HCT116 (cell line): ENCODE data around the gene TMEM174. TPM values are rescaled to one million over a fixed set of nuclear protein-coding genes. Genes with fewer than 3 reads are reported as not detected.

Source experiments
- ATAC-seq: fragments of 200-7000 bp; cut with Tn5 transposase; 2 replicates; pipeline ENCODE4 v1.9.1; 2020; ENCODE audit warnings: mild to moderate bottlenecking, moderate library complexity
- BruUV-seq: library from RNA; stranded (reverse); fragments of 400-500 nt; replicated peaks from 2 replicates; lab custom pipeline; 2021; lab: Mats Ljungman, UMichigan
- CTCF ChIA-PET: fragments of 300-600 bp; sonication (Branson Sonifier 250); formaldehyde crosslinking; loops from one replicate; lab custom pipeline; 2021; ENCODE audit warnings: antibody characterized with exemption; lab: Charles Lee
- POLR2A ChIA-PET: fragments of 300-600, 350-600 bp; sonication (Branson Sonifier 250); formaldehyde crosslinking; loops from one replicate; lab custom pipeline; 2021; ENCODE audit warnings: antibody characterized with exemption; lab: Charles Lee
- RAD21 ChIA-PET, 2 experiments: fragments of 300-600 bp; sonication (Branson Sonifier 250); formaldehyde crosslinking; loops; one replicate each; lab custom pipeline; 2023; ENCODE audit warnings: low total read pairs in 2 of 2; ENCODE audit not compliant: uncharacterized antibody in 2 of 2, unreplicated experiment in 2 of 2, low non-redundant PET in 1 of 2; lab: Charles Lee
- DNase-seq: peaks from one replicate; pipeline ENCODE4 v3.0.0-alpha.2; 2010; ENCODE audit warnings: low read depth, low spot score
- H2AFZ ChIP-seq: fragments of 200-600 bp; shearing (Covaris generic), sonication (generic); 2 replicates; pipeline ENCODE4 v1.6.1; 2017; ENCODE audit warnings: low read depth, mixed run types, mixed read lengths, antibody characterized with exemption, low read length; ENCODE audit not compliant: poor library complexity, severe bottlenecking
- H3K27ac ChIP-seq: 2 replicates; pipeline ENCODE4 v1.5.1; 2012; ENCODE audit warnings: low read depth, low read length
- H3K27me3 ChIP-seq: fragments of 200-600 bp; sonication (generic); 2 replicates; pipeline ENCODE4 v1.6.1; 2016; ENCODE audit warnings: mixed run types, low read length, mixed read lengths; ENCODE audit not compliant: insufficient read depth
- H3K36me3 ChIP-seq, 2 experiments: fragments of 200-500 bp in 1 of 2; fragments of 200-600 bp in 1 of 2; sonication (Bioruptor generic) in 1 of 2; sonication (generic) in 1 of 2; 2 replicates each; pipeline versions ENCODE4 v1.5.1 to v1.6.1; 2014 to 2016; ENCODE audit warnings: low read length in 2 of 2, inconsistent platforms in 1 of 2, mixed read lengths in 1 of 2, mixed run types in 1 of 2; ENCODE audit not compliant: insufficient read depth in 2 of 2, control insufficient read depth in 1 of 2
- H3K4me1 ChIP-seq, 2 experiments: fragments of 200-600 bp in 1 of 2; sonication (generic) in 1 of 2; 2 replicates each; pipeline versions ENCODE4 v1.5.1 to v1.6.1; 2012 to 2017; ENCODE audit warnings: low read length in 2 of 2, inconsistent platforms in 1 of 2, mild to moderate bottlenecking in 1 of 2, mixed read lengths in 1 of 2, mixed run types in 1 of 2, moderate library complexity in 1 of 2; ENCODE audit not compliant: insufficient read depth in 2 of 2, control insufficient read depth in 1 of 2
- H3K4me2 ChIP-seq: fragments of 200-600 bp; sonication (generic); 2 replicates; pipeline ENCODE4 v1.6.1; 2017; ENCODE audit warnings: mixed run types, low read length, mixed read lengths
- H3K4me3 ChIP-seq, 2 experiments: fragments of 200-600 bp in 1 of 2; sonication (generic) in 1 of 2; replicated peaks in 1 of 2; 2 replicates each; pipeline ENCODE4 v1.5.1; 2011 to 2016; ENCODE audit warnings: low read length in 2 of 2, control low read depth in 1 of 2, low read depth in 1 of 2, mild to moderate bottlenecking in 1 of 2, mixed read lengths in 1 of 2, mixed run types in 1 of 2
- H3K79me2 ChIP-seq: fragments of 200-600 bp; sonication (generic); 2 replicates; pipeline ENCODE4 v1.6.1; 2017; ENCODE audit warnings: mild to moderate bottlenecking, mixed run types, low read length, moderate library complexity, mixed read lengths; ENCODE audit not compliant: insufficient read depth
- H3K9ac ChIP-seq: fragments of 200-600 bp; sonication (generic); 2 replicates; pipeline ENCODE4 v1.6.1; 2016; ENCODE audit warnings: low read length, mixed read lengths
- H3K9me2 ChIP-seq: fragments of 200-600 bp; sonication (generic), shearing (Covaris generic); 2 replicates; pipeline ENCODE4 v1.6.1; 2017; ENCODE audit warnings: mixed run types, mild to moderate bottlenecking, moderate library complexity; ENCODE audit not compliant: insufficient read depth
- H3K9me3 ChIP-seq, 2 experiments: fragments of 200-500 bp in 1 of 2; fragments of 200-600 bp in 1 of 2; sonication (Bioruptor generic) in 1 of 2; sonication (generic) in 1 of 2; 2 replicates each; pipeline ENCODE4 v1.6.1; 2014 to 2017; ENCODE audit warnings: low read length in 2 of 2, mixed read lengths in 2 of 2, inconsistent platforms in 1 of 2, low read depth in 1 of 2, mild to moderate bottlenecking in 1 of 2, mixed run types in 1 of 2, moderate library complexity in 1 of 2; ENCODE audit not compliant: control insufficient read depth in 1 of 2, insufficient read depth in 1 of 2
- H4K20me1 ChIP-seq: fragments of 200-600 bp; sonication (generic), shearing (Covaris generic); 2 replicates; pipeline ENCODE4 v1.6.1; 2017; ENCODE audit warnings: mixed run types, mild to moderate bottlenecking, moderate library complexity; ENCODE audit not compliant: insufficient read depth
- CTCF ChIP-seq, 3 experiments: fragments of 200-600 bp in 1 of 3; sonication (generic) in 1 of 3; IDR thresholded peaks in 2 of 3; conservative IDR thresholded peaks in 1 of 3; 2 replicates each; pipeline ENCODE4 v1.5.1; 2012 to 2017; ENCODE audit warnings: low read depth in 2 of 3, low read length in 2 of 3, antibody characterized with exemption in 1 of 3, borderline replicate concordance in 1 of 3, control low read depth in 1 of 3, mild to moderate bottlenecking in 1 of 3, mixed read lengths in 1 of 3, mixed run types in 1 of 3, moderate library complexity in 1 of 3; ENCODE audit not compliant: insufficient read depth in 1 of 3
- POLR2AphosphoS5 ChIP-seq: IDR thresholded peaks from 2 replicates; pipeline ENCODE4 v1.6.1; 2011; ENCODE audit warnings: mild to moderate bottlenecking, low read depth, low read length, moderate library complexity
- SIN3A ChIP-seq: IDR thresholded peaks from 2 replicates; pipeline ENCODE4 v1.6.1; 2012; ENCODE audit warnings: low read depth
- ZBTB33 ChIP-seq: IDR thresholded peaks from 2 replicates; pipeline ENCODE4 v1.6.1; 2011; ENCODE audit warnings: mild to moderate bottlenecking, low read length, moderate library complexity; ENCODE audit not compliant: insufficient replicate concordance; ENCODE audit errors: extremely low read depth
- intact Hi-C: fragments of 100-400 bp; cut with micrococcal nuclease; formaldehyde crosslinking; loops from 2 replicates; pipeline ENCODE4 v1.10.0; 2022
- total RNA-seq: library from RNA; stranded (reverse); gene quantifications from one replicate; pipeline ENCODE4 v1.2.1, GENCODE V29; 2021; ENCODE audit not compliant: unreplicated experiment

TMEM174 gene
- total RNA-seq, 1 experiment from 2014 or later, result not detected

- CTCF ChIA-PET, result interaction anchor here (1.0 kb wide), 1 partner anchor 83 kb away, joined by 5 read pairs; no protein-coding TSS in a partner anchor
- Histone ChIP-seq H3K9me3 (no peaks in the 10 kb centered on the region), H3K9ac (no peak overlapping the region), H3K4me1 (no peaks in the 10 kb centered on the region), H3K4me2 (no peak overlapping the region), H3K27ac (no peak overlapping the region), H3K9me2 (no peaks in the 10 kb centered on the region), H3K79me2 (no peaks in the 10 kb centered on the region), H2AFZ (no peak overlapping the region), H3K27me3 (no peaks in the 10 kb centered on the region), H3K4me3 (no peak overlapping the region), H3K36me3 (0 out of 4 replicates have a peak, but pooled peaks cover 0 to 4% of the 10 kb centered on the region in 2 experiments), H4K20me1 (no peaks in the 10 kb centered on the region)
- DNase-seq, result no peak
- ATAC-seq, result no peak
- intact Hi-C loops, result no loop called here
- RAD21 ChIA-PET, result no interaction called here
- BruUV-seq, result no TSS peak
- TF ChIP-seq ZBTB33, result no peak
- TF ChIP-seq SIN3A, result no peak
- TF ChIP-seq CTCF (IDR thresholded peaks at IDR 0.05 in 2 of 3, conservative IDR thresholded peaks at IDR 0.05 in 1 of 3; ENCODE audit: borderline replicate concordance in 1 of 3, insufficient read depth in 1 of 3, low read depth in 2 of 3, low read length in 2 of 3), result no peak
- no peak for TF ChIP-seq POLR2AphosphoS5
- POLR2A ChIA-PET, result no interaction called here
These were observed 40.2 kb upstream of the TMEM174 start for GRCh38 chr5:73132759-73133158.
